GM12878 (cell line): ENCODE measurements around the gene MST1.

Experiments
- CBX5 ChIP-seq: sonication (generic); IDR thresholded peaks from 2 replicates; pipeline ENCODE4 v1.6.1; 2016; ENCODE audit warnings: low read depth, moderate library complexity, mild to moderate bottlenecking, inconsistent platforms
- ETV6 ChIP-seq, 2 experiments: fragments of 450-650 bp in 1 of 2; IDR thresholded peaks in 1 of 2; conservative IDR thresholded peaks in 1 of 2; 2 replicates each; pipeline ENCODE4 v1.6.1; 2014; ENCODE audit warnings: antibody characterized with exemption in 1 of 2, borderline replicate concordance in 1 of 2, low read depth in 1 of 2, mild to moderate bottlenecking in 1 of 2, moderate library complexity in 1 of 2
- SIN3A ChIP-seq: IDR thresholded peaks from 2 replicates; pipeline ENCODE4 v1.6.1; 2012; ENCODE audit warnings: low read depth, low read length, improper control_type of control experiment
- SRF ChIP-seq, 2 experiments: IDR thresholded peaks; 2 replicates each; pipeline ENCODE4 v1.6.1; 2011; ENCODE audit warnings: low read depth in 2 of 2, low read length in 2 of 2, mild to moderate bottlenecking in 1 of 2, moderate library complexity in 1 of 2
- ZBED1 ChIP-seq: IDR thresholded peaks from 2 replicates; pipeline ENCODE4 v1.6.1; 2016; ENCODE audit warnings: borderline replicate concordance
- ZNF274 ChIP-seq: IDR thresholded peaks from one replicate; pipeline ENCODE4 v1.8.0; 2011; ENCODE audit not compliant: insufficient read length, insufficient read depth
- ZNF384 ChIP-seq: IDR thresholded peaks from 2 replicates; pipeline ENCODE4 v1.6.1; 2012; ENCODE audit warnings: low read depth, mild to moderate bottlenecking, low read length, improper control_type of control experiment, borderline replicate concordance
- TF ChIP-seq, protein P1 (sequence below): IDR thresholded peaks from 2 replicates; pipeline ENCODE4 v1.6.1; 2011; ENCODE audit warnings: low read depth, mild to moderate bottlenecking, low read length, moderate library complexity, borderline replicate concordance; ENCODE audit errors: extremely low read depth
- TF ChIP-seq, protein P2 (sequence below): IDR thresholded peaks from 2 replicates; pipeline ENCODE4 v1.6.1; 2012; ENCODE audit warnings: mild to moderate bottlenecking, low read depth, low read length
- TF ChIP-seq, protein P3 (sequence below): IDR thresholded peaks from 2 replicates; pipeline ENCODE4 v1.6.1; 2012; ENCODE audit warnings: low read depth, low read length, improper control_type of control experiment
- TF ChIP-seq, protein P4 (sequence below): fragments of 450-650 bp; formaldehyde crosslinking; IDR thresholded peaks from 2 replicates; pipeline ENCODE4 v1.5.0; 2022; ENCODE audit warnings: mild to moderate bottlenecking, missing genetic modification characterization

DNA sequence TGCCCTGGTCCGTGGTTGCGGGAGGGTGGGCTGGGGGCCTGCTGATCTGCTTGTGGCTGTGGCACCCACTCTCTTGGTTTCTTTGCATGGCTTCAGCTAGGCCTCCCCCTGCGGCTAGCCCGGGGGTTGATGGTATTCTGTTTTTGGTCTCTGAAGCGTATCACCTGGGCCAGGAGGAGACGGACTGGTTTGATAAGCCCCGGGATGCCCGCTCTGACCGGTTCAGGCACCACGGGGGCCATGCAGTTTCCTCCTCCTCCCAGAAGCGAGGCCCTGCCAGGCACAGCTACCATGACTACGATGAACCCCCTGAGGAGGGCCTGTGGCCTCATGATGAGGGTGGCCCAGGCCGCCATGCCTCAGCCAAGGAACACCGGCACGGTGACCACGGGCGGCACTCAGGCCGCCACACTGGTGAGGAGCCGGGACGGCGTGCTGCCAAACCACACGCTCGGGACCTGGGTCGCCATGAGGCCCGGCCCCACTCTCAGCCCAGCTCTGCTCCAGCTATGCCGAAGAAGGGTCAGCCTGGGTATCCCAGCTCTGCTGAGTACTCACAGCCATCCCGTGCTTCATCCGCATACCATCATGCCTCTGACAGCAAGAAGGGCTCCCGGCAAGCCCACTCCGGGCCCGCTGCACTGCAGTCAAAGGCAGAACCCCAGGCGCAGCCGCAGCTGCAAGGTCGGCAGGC lies 26.4 kb downstream of the MST1 start:
- TF ChIP-seq ZBED1: no peak
- TF ChIP-seq ETV6 (conservative IDR thresholded peaks at IDR 0.05 in 1 of 2, IDR thresholded peaks at IDR 0.05 in 1 of 2; ENCODE audit: borderline replicate concordance in 1 of 2, low read depth in 1 of 2): no peak
- TF ChIP-seq, protein P1, sequence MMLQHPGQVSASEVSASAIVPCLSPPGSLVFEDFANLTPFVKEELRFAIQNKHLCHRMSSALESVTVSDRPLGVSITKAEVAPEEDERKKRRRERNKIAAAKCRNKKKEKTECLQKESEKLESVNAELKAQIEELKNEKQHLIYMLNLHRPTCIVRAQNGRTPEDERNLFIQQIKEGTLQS: no peak
- no peak for TF ChIP-seq CBX5
- TF ChIP-seq, protein P2, sequence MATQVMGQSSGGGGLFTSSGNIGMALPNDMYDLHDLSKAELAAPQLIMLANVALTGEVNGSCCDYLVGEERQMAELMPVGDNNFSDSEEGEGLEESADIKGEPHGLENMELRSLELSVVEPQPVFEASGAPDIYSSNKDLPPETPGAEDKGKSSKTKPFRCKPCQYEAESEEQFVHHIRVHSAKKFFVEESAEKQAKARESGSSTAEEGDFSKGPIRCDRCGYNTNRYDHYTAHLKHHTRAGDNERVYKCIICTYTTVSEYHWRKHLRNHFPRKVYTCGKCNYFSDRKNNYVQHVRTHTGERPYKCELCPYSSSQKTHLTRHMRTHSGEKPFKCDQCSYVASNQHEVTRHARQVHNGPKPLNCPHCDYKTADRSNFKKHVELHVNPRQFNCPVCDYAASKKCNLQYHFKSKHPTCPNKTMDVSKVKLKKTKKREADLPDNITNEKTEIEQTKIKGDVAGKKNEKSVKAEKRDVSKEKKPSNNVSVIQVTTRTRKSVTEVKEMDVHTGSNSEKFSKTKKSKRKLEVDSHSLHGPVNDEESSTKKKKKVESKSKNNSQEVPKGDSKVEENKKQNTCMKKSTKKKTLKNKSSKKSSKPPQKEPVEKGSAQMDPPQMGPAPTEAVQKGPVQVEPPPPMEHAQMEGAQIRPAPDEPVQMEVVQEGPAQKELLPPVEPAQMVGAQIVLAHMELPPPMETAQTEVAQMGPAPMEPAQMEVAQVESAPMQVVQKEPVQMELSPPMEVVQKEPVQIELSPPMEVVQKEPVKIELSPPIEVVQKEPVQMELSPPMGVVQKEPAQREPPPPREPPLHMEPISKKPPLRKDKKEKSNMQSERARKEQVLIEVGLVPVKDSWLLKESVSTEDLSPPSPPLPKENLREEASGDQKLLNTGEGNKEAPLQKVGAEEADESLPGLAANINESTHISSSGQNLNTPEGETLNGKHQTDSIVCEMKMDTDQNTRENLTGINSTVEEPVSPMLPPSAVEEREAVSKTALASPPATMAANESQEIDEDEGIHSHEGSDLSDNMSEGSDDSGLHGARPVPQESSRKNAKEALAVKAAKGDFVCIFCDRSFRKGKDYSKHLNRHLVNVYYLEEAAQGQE: no peak
- TF ChIP-seq, protein P3, sequence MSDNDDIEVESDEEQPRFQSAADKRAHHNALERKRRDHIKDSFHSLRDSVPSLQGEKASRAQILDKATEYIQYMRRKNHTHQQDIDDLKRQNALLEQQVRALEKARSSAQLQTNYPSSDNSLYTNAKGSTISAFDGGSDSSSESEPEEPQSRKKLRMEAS: no peak
- TF ChIP-seq SRF (IDR thresholded peaks at IDR 0.05; ENCODE audit: low read depth in 2 of 2, low read length in 2 of 2): no peak
- TF ChIP-seq SIN3A: no peak
- TF ChIP-seq ZNF384: no peak
- TF ChIP-seq, protein P4, sequence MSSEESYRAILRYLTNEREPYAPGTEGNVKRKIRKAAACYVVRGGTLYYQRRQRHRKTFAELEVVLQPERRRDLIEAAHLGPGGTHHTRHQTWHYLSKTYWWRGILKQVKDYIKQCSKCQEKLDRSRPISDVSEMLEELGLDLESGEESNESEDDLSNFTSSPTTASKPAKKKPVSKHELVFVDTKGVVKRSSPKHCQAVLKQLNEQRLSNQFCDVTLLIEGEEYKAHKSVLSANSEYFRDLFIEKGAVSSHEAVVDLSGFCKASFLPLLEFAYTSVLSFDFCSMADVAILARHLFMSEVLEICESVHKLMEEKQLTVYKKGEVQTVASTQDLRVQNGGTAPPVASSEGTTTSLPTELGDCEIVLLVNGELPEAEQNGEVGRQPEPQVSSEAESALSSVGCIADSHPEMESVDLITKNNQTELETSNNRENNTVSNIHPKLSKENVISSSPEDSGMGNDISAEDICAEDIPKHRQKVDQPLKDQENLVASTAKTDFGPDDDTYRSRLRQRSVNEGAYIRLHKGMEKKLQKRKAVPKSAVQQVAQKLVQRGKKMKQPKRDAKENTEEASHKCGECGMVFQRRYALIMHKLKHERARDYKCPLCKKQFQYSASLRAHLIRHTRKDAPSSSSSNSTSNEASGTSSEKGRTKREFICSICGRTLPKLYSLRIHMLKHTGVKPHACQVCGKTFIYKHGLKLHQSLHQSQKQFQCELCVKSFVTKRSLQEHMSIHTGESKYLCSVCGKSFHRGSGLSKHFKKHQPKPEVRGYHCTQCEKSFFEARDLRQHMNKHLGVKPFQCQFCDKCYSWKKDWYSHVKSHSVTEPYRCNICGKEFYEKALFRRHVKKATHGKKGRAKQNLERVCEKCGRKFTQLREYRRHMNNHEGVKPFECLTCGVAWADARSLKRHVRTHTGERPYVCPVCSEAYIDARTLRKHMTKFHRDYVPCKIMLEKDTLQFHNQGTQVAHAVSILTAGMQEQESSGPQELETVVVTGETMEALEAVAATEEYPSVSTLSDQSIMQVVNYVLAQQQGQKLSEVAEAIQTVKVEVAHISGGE (CRISPR knock-in tag): no peak
- TF ChIP-seq ZNF274: no peak
